WTC11 (cell line): ENCODE measurements around the gene HTATIP2. TPM values are rescaled to one million over a fixed set of nuclear protein-coding genes. Genes with fewer than 3 reads are reported as not detected.

Experiments used
- ATAC-seq: fragments of 200-7000 bp; cut with Tn5 transposase; 2 replicates; pipeline ENCODE4 v1.10.0; 2021; ENCODE audit warnings: mild to moderate bottlenecking, moderate library complexity
- CTCF ChIA-PET: fragments of 300-600 bp; sonication (Branson Sonifier 250); formaldehyde crosslinking; loops from one replicate; lab custom pipeline; 2021; ENCODE audit warnings: antibody characterized with exemption; lab: Charles Lee
- POLR2A ChIA-PET: fragments of 350-600 bp; sonication (Branson Sonifier 250); formaldehyde crosslinking; loops from one replicate; lab custom pipeline; 2021; ENCODE audit warnings: antibody characterized with exemption; lab: Charles Lee
- DNase-seq: peaks from one replicate; pipeline ENCODE4 v3.0.0; 2021; ENCODE audit warnings: low spot score
- H3K27ac Mint-ChIP-seq: 2 replicates; pipeline ENCODE4 v1.8.0; 2021; ENCODE audit warnings: mixed read lengths
- H3K27me3 Mint-ChIP-seq: 2 replicates; pipeline ENCODE4 v1.8.0; 2021; ENCODE audit warnings: low read depth, mild to moderate bottlenecking, moderate library complexity, mixed read lengths
- H3K36me3 Mint-ChIP-seq: 2 replicates; pipeline ENCODE4 v1.8.0; 2021; ENCODE audit warnings: mixed read lengths
- H3K4me1 Mint-ChIP-seq: 2 replicates; pipeline ENCODE4 v1.8.0; 2022; ENCODE audit warnings: mixed read lengths
- H3K4me3 Mint-ChIP-seq: 2 replicates; pipeline ENCODE4 v1.8.0; 2021; ENCODE audit warnings: mild to moderate bottlenecking, moderate library complexity, mixed read lengths
- H3K9me3 Mint-ChIP-seq: 2 replicates; pipeline ENCODE4 v1.8.0; 2021; ENCODE audit warnings: mixed read lengths
- ARID4B ChIP-seq: sonication (generic); formaldehyde crosslinking; IDR thresholded peaks from 2 replicates; pipeline ENCODE4 v1.8.0; 2023; ENCODE audit warnings: missing genetic modification reagents, mild to moderate bottlenecking, borderline replicate concordance
- CBFB ChIP-seq: sonication (generic); formaldehyde crosslinking; IDR thresholded peaks from 2 replicates; pipeline ENCODE4 v1.8.1; 2022; ENCODE audit warnings: mild to moderate bottlenecking, low read depth, missing genetic modification reagents
- CREB1 ChIP-seq: sonication (generic); formaldehyde crosslinking; IDR thresholded peaks from 2 replicates; pipeline ENCODE4 v1.8.0; 2023; ENCODE audit warnings: mild to moderate bottlenecking, missing genetic modification reagents
- E2F5 ChIP-seq: sonication (generic); formaldehyde crosslinking; IDR thresholded peaks from 2 replicates; pipeline ENCODE4 v1.8.1; 2022; ENCODE audit warnings: mild to moderate bottlenecking, moderate library complexity, missing genetic modification reagents
- FOXK1 ChIP-seq: sonication (generic); formaldehyde crosslinking; IDR thresholded peaks from 2 replicates; pipeline ENCODE4 v1.8.0; 2022; ENCODE audit warnings: mild to moderate bottlenecking, moderate library complexity, missing genetic modification reagents
- GABPB1 ChIP-seq: sonication (generic); formaldehyde crosslinking; IDR thresholded peaks from 2 replicates; pipeline ENCODE4 v1.8.1; 2023; ENCODE audit warnings: mild to moderate bottlenecking, missing genetic modification reagents
- GTF2I ChIP-seq: fragments of 250-450 bp; sonication (Bioruptor Pico); conservative IDR thresholded peaks from 2 replicates; pipeline ENCODE4 v1.4.0; 2021; ENCODE audit warnings: mild to moderate bottlenecking
- HMGA2 ChIP-seq: fragments of 250-450 bp; sonication (Bioruptor Pico); IDR thresholded peaks from 2 replicates; pipeline ENCODE4 v1.4.0; 2021; ENCODE audit warnings: mild to moderate bottlenecking, moderate library complexity
- KAT7 ChIP-seq: sonication (generic); formaldehyde crosslinking; IDR thresholded peaks from 2 replicates; pipeline ENCODE4 v1.8.1; 2023; ENCODE audit warnings: missing genetic modification reagents, mild to moderate bottlenecking, borderline replicate concordance
- RELA ChIP-seq: sonication (generic); formaldehyde crosslinking; IDR thresholded peaks from 2 replicates; pipeline ENCODE4 v1.8.1; 2022; ENCODE audit warnings: missing genetic modification reagents, mild to moderate bottlenecking, borderline replicate concordance
- RORB ChIP-seq: fragments of 250-450 bp; sonication (Bioruptor Pico); IDR thresholded peaks from 2 replicates; pipeline ENCODE4 v1.9.0; 2021; ENCODE audit warnings: mild to moderate bottlenecking
- SMAD3 ChIP-seq: sonication (generic); formaldehyde crosslinking; IDR thresholded peaks from 2 replicates; pipeline ENCODE4 v1.8.0; 2022; ENCODE audit warnings: missing genetic modification reagents, mild to moderate bottlenecking, borderline replicate concordance
- SMAD4 ChIP-seq: sonication (generic); formaldehyde crosslinking; IDR thresholded peaks from 2 replicates; pipeline ENCODE4 v1.8.0; 2022; ENCODE audit warnings: mild to moderate bottlenecking, missing genetic modification reagents
- SOX15 ChIP-seq: fragments of 250-450 bp; sonication (Bioruptor Pico); IDR thresholded peaks from 2 replicates; pipeline ENCODE4 v1.9.0; 2021; ENCODE audit warnings: mild to moderate bottlenecking
- TCF7 ChIP-seq: sonication (generic); formaldehyde crosslinking; IDR thresholded peaks from 2 replicates; pipeline ENCODE4 v1.8.0; 2022; ENCODE audit warnings: mild to moderate bottlenecking, low read depth, missing genetic modification reagents, moderate library complexity
- TP53 ChIP-seq: sonication (generic); formaldehyde crosslinking; IDR thresholded peaks from 2 replicates; pipeline ENCODE4 v1.8.1; 2023; ENCODE audit warnings: mild to moderate bottlenecking, missing genetic modification reagents
- ZBTB21 ChIP-seq: sonication (generic); formaldehyde crosslinking; IDR thresholded peaks from 2 replicates; pipeline ENCODE4 v1.8.1; 2023; ENCODE audit warnings: mild to moderate bottlenecking, missing genetic modification reagents, borderline replicate concordance
- ZNF138 ChIP-seq: sonication (generic); formaldehyde crosslinking; conservative IDR thresholded peaks from 2 replicates; pipeline ENCODE4 v1.8.1; 2022; ENCODE audit warnings: mild to moderate bottlenecking, moderate library complexity, missing genetic modification reagents
- ZNF219 ChIP-seq: sonication (generic); formaldehyde crosslinking; IDR thresholded peaks from 2 replicates; pipeline ENCODE4 v1.8.0; 2023; ENCODE audit warnings: missing genetic modification reagents, mild to moderate bottlenecking, borderline replicate concordance
- ZNF263 ChIP-seq: sonication (generic); formaldehyde crosslinking; IDR thresholded peaks from 2 replicates; pipeline ENCODE4 v1.8.1; 2022; ENCODE audit warnings: low read depth, mild to moderate bottlenecking, moderate library complexity, missing genetic modification reagents
- ZNF317 ChIP-seq: sonication (generic); formaldehyde crosslinking; IDR thresholded peaks from 2 replicates; pipeline ENCODE4 v1.8.1; 2023; ENCODE audit warnings: low read depth, mild to moderate bottlenecking, moderate library complexity, missing genetic modification reagents, borderline replicate concordance
- ZNF396 ChIP-seq: fragments of 250-450 bp; sonication (Bioruptor Pico); IDR thresholded peaks from 2 replicates; pipeline ENCODE4 v1.8.0; 2021; ENCODE audit warnings: mild to moderate bottlenecking, moderate library complexity, borderline replicate concordance
- total RNA-seq: library from RNA; stranded (reverse); gene quantifications from 3 replicates; pipeline ENCODE4 v1.2.3, GENCODE V29; 2021
- TF ChIP-seq, protein P1 (sequence below): sonication (generic); formaldehyde crosslinking; IDR thresholded peaks from 2 replicates; pipeline ENCODE4 v1.8.0; 2022; ENCODE audit warnings: mild to moderate bottlenecking, missing genetic modification reagents
- TF ChIP-seq, protein P2 (sequence below): sonication (generic); formaldehyde crosslinking; IDR thresholded peaks from 2 replicates; pipeline ENCODE4 v1.8.1; 2023; ENCODE audit warnings: mild to moderate bottlenecking, missing genetic modification reagents, moderate library complexity
- TF ChIP-seq, protein P3 (sequence below): sonication (generic); formaldehyde crosslinking; IDR thresholded peaks from 2 replicates; pipeline ENCODE4 v1.8.0; 2022; ENCODE audit warnings: missing genetic modification reagents
- TF ChIP-seq, protein P4 (sequence below): sonication (generic); formaldehyde crosslinking; IDR thresholded peaks from 2 replicates; pipeline ENCODE4 v1.8.0; 2023; ENCODE audit warnings: missing genetic modification reagents

HTATIP2 gene
- total RNA-seq, 1 experiment from 2014 or later = 32.7 TPM

- ChIA-PET POLR2A (no interaction called here), CTCF (interaction anchor here (0.8 to 1.8 kb wide), 2 partner anchors 233 to 249 kb away, joined by 3 to 7 read pairs; no protein-coding TSS in a partner anchor)
- Mint-ChIP-seq H3K4me1 (peaks cover 13% of the 10 kb centered on the region), H3K4me3 (no peak overlapping the region), H3K27me3 (peaks cover 54% of the 10 kb centered on the region), H3K9me3 (no peaks in the 10 kb centered on the region), H3K27ac (no peak overlapping the region), H3K36me3 (peaks cover 3% of the 10 kb centered on the region; the same call in 1 of the 2 replicates)
- no peak for ATAC-seq
- TF ChIP-seq CREB1 = no peak
- TF ChIP-seq, protein P1, sequence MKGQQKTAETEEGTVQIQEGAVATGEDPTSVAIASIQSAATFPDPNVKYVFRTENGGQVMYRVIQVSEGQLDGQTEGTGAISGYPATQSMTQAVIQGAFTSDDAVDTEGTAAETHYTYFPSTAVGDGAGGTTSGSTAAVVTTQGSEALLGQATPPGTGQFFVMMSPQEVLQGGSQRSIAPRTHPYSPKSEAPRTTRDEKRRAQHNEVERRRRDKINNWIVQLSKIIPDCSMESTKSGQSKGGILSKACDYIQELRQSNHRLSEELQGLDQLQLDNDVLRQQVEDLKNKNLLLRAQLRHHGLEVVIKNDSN (CRISPR knock-in tag) = no peak
- TF ChIP-seq SMAD3 = no peak
- TF ChIP-seq SOX15 (CRISPR knock-in tag) = no peak
- TF ChIP-seq HMGA2 (CRISPR knock-in tag) = no peak
- TF ChIP-seq SMAD4 (CRISPR knock-in tag) = no peak
- no peak for TF ChIP-seq GABPB1 (CRISPR knock-in tag)
- no peak for TF ChIP-seq GTF2I (CRISPR knock-in tag)
- no peak for TF ChIP-seq ZBTB21 (CRISPR knock-in tag)
- TF ChIP-seq, protein P2, sequence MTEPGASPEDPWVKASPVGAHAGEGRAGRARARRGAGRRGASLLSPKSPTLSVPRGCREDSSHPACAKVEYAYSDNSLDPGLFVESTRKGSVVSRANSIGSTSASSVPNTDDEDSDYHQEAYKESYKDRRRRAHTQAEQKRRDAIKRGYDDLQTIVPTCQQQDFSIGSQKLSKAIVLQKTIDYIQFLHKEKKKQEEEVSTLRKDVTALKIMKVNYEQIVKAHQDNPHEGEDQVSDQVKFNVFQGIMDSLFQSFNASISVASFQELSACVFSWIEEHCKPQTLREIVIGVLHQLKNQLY (CRISPR knock-in tag) = no peak
- no peak for TF ChIP-seq RORB (CRISPR knock-in tag)
- TF ChIP-seq ZNF317 (CRISPR knock-in tag) = no peak
- TF ChIP-seq KAT7 (CRISPR knock-in tag) = no peak
- no peak for TF ChIP-seq ZNF396 (CRISPR knock-in tag)
- TF ChIP-seq E2F5 = no peak
- TF ChIP-seq CBFB (CRISPR knock-in tag) = no peak
- TF ChIP-seq ZNF263 (CRISPR knock-in tag) = no peak
- DNase-seq = no peak
These were observed 2.9 kb upstream of the HTATIP2 start for GRCh38 chr11:20360650-20361049.

DNA sequence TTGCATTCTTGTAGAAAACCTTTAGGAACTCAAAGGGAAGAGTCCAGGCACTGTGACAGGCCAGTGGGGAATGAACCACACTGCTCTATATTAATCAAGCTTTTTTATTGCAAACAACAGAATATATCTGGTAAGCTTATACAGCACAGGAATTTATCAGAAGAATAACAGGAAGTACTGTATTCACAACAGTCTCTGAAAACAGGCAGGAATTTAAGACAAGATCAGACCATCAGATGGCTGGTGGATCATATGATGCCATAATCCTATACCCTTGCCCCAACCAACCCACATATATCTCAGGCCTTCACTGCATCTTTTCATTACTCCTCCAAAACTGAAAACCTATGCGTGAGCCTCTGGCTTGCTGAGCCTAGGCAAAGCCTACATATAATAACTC lies 1.0 kb upstream of the HTATIP2 start:
- peak overlapping the region; percentile 70; the same call in 1 of the 2 replicates for H3K4me3 Mint-ChIP-seq
- CTCF ChIA-PET = interaction anchor here (2.2 to 3.6 kb wide), 2 partner anchors 8 to 248 kb away, joined by 6 to 14 read pairs; no protein-coding TSS in a partner anchor

More for the DNA sequence above, 1.0 kb upstream of the HTATIP2 start:
- no peak for TF ChIP-seq TCF7 (CRISPR knock-in tag)
- TF ChIP-seq ARID4B (CRISPR knock-in tag) = no peak
- TF ChIP-seq ZNF138 (CRISPR knock-in tag) = no peak
- no peak for TF ChIP-seq ZNF219 (CRISPR knock-in tag)
- TF ChIP-seq TP53 (CRISPR knock-in tag) = no peak
- no peak for TF ChIP-seq ZNF317 (CRISPR knock-in tag)
- TF ChIP-seq, protein P3, sequence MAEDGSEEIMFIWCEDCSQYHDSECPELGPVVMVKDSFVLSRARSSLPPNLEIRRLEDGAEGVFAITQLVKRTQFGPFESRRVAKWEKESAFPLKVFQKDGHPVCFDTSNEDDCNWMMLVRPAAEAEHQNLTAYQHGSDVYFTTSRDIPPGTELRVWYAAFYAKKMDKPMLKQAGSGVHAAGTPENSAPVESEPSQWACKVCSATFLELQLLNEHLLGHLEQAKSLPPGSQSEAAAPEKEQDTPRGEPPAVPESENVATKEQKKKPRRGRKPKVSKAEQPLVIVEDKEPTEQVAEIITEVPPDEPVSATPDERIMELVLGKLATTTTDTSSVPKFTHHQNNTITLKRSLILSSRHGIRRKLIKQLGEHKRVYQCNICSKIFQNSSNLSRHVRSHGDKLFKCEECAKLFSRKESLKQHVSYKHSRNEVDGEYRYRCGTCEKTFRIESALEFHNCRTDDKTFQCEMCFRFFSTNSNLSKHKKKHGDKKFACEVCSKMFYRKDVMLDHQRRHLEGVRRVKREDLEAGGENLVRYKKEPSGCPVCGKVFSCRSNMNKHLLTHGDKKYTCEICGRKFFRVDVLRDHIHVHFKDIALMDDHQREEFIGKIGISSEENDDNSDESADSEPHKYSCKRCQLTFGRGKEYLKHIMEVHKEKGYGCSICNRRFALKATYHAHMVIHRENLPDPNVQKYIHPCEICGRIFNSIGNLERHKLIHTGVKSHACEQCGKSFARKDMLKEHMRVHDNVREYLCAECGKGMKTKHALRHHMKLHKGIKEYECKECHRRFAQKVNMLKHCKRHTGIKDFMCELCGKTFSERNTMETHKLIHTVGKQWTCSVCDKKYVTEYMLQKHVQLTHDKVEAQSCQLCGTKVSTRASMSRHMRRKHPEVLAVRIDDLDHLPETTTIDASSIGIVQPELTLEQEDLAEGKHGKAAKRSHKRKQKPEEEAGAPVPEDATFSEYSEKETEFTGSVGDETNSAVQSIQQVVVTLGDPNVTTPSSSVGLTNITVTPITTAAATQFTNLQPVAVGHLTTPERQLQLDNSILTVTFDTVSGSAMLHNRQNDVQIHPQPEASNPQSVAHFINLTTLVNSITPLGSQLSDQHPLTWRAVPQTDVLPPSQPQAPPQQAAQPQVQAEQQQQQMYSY (CRISPR knock-in tag) = no peak
- no peak for TF ChIP-seq RELA (CRISPR knock-in tag)
- TF ChIP-seq, protein P4, sequence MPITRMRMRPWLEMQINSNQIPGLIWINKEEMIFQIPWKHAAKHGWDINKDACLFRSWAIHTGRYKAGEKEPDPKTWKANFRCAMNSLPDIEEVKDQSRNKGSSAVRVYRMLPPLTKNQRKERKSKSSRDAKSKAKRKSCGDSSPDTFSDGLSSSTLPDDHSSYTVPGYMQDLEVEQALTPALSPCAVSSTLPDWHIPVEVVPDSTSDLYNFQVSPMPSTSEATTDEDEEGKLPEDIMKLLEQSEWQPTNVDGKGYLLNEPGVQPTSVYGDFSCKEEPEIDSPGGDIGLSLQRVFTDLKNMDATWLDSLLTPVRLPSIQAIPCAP (CRISPR knock-in tag) = no peak
- no peak for TF ChIP-seq FOXK1
- ATAC-seq = no peak
- peaks cover 44% of the 10 kb centered on the region for H3K27me3 Mint-ChIP-seq
- H3K36me3 Mint-ChIP-seq = peaks cover 6% of the 10 kb centered on the region; the same call in 1 of the 2 replicates
- no peaks in the 10 kb centered on the region for H3K9me3 Mint-ChIP-seq
- DNase-seq = no peak
- POLR2A ChIA-PET = no interaction called here
- no peak overlapping the region for H3K27ac Mint-ChIP-seq
- peaks cover 27% of the 10 kb centered on the region for H3K4me1 Mint-ChIP-seq
